ENCODE data around the gene CUEDC1. TPM values are rescaled to one million over a fixed set of nuclear protein-coding genes. Genes with fewer than 3 reads are reported as not detected.

The CUEDC1 gene
- total and polyA plus RNA-seq, 9 of the 15 experiments (the other 6 are each of a cell fraction or from before 2014, with no cell fraction given): 0.20 to 4.1 (median 1.6) TPM; not detected in 1

DNA sequence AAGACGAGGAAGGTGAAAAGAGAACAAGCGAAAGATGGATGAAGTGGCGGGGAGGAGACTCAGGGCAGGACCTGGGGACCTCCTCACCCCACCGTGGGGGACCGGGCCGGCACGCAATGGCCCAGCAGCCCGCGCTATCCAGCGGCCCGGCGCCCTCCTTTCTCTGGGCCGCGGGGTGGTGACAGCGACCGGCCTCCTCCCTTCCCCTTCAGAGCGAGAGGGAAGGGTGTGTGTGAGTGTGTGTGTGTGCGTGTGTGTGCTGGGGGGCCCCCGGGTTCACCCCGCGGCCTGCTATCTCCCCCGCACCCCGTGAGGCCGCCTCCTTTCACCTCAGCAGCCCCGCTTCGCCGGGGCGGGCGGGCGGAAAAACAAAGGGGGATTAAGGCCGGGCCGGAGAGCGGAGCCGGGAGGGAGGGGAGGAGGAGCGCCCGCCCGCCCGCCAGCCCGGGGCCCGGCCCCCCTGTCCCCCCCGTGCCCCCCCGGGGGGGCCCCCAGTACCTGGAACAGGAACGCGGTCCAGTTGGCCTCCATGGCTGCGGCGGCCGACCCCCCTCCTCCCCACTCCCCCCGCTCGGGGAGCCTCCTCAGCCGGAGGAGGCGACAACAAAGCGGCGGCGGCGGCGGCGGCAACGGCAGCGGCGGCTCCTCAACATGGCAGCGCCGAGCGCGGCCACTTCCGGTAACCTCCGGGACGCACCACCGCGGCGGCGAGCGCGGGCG is 32.5 kb upstream of the CUEDC1 start, which contains the start of gene VEZF1 (continued):
- TF ChIP-seq, protein P1, sequence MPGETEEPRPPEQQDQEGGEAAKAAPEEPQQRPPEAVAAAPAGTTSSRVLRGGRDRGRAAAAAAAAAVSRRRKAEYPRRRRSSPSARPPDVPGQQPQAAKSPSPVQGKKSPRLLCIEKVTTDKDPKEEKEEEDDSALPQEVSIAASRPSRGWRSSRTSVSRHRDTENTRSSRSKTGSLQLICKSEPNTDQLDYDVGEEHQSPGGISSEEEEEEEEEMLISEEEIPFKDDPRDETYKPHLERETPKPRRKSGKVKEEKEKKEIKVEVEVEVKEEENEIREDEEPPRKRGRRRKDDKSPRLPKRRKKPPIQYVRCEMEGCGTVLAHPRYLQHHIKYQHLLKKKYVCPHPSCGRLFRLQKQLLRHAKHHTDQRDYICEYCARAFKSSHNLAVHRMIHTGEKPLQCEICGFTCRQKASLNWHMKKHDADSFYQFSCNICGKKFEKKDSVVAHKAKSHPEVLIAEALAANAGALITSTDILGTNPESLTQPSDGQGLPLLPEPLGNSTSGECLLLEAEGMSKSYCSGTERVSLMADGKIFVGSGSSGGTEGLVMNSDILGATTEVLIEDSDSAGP (CRISPR knock-in tag; IDR thresholded peaks at IDR 0.05): no peak
- TF ChIP-seq, protein P2, sequence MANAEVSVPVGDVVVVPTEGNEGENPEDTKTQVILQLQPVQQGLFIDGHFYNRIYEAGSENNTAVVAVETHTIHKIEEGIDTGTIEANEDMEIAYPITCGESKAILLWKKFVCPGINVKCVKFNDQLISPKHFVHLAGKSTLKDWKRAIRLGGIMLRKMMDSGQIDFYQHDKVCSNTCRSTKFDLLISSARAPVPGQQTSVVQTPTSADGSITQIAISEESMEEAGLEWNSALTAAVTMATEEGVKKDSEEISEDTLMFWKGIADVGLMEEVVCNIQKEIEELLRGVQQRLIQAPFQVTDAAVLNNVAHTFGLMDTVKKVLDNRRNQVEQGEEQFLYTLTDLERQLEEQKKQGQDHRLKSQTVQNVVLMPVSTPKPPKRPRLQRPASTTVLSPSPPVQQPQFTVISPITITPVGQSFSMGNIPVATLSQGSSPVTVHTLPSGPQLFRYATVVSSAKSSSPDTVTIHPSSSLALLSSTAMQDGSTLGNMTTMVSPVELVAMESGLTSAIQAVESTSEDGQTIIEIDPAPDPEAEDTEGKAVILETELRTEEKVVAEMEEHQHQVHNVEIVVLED (CRISPR knock-in tag; IDR thresholded peaks at IDR 0.05): peak; percentile 14; the same call in 1 of the 2 replicates
- TF ChIP-seq ZFX (CRISPR knock-in tag; IDR thresholded peaks at IDR 0.05): peak; percentile 85
- TF ChIP-seq, protein P3, sequence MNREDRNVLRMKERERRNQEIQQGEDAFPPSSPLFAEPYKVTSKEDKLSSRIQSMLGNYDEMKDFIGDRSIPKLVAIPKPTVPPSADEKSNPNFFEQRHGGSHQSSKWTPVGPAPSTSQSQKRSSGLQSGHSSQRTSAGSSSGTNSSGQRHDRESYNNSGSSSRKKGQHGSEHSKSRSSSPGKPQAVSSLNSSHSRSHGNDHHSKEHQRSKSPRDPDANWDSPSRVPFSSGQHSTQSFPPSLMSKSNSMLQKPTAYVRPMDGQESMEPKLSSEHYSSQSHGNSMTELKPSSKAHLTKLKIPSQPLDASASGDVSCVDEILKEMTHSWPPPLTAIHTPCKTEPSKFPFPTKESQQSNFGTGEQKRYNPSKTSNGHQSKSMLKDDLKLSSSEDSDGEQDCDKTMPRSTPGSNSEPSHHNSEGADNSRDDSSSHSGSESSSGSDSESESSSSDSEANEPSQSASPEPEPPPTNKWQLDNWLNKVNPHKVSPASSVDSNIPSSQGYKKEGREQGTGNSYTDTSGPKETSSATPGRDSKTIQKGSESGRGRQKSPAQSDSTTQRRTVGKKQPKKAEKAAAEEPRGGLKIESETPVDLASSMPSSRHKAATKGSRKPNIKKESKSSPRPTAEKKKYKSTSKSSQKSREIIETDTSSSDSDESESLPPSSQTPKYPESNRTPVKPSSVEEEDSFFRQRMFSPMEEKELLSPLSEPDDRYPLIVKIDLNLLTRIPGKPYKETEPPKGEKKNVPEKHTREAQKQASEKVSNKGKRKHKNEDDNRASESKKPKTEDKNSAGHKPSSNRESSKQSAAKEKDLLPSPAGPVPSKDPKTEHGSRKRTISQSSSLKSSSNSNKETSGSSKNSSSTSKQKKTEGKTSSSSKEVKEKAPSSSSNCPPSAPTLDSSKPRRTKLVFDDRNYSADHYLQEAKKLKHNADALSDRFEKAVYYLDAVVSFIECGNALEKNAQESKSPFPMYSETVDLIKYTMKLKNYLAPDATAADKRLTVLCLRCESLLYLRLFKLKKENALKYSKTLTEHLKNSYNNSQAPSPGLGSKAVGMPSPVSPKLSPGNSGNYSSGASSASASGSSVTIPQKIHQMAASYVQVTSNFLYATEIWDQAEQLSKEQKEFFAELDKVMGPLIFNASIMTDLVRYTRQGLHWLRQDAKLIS (CRISPR knock-in tag; IDR thresholded peaks at IDR 0.05): peak; percentile 56
- no peak for TF ChIP-seq CEBPG (CRISPR knock-in tag; IDR thresholded peaks at IDR 0.05)
- no peak for TF ChIP-seq CEBPG (tag; conservative IDR thresholded peaks at IDR 0.05 in 1 of 2, IDR thresholded peaks at IDR 0.05 in 1 of 2)
- TF ChIP-seq, protein P4, sequence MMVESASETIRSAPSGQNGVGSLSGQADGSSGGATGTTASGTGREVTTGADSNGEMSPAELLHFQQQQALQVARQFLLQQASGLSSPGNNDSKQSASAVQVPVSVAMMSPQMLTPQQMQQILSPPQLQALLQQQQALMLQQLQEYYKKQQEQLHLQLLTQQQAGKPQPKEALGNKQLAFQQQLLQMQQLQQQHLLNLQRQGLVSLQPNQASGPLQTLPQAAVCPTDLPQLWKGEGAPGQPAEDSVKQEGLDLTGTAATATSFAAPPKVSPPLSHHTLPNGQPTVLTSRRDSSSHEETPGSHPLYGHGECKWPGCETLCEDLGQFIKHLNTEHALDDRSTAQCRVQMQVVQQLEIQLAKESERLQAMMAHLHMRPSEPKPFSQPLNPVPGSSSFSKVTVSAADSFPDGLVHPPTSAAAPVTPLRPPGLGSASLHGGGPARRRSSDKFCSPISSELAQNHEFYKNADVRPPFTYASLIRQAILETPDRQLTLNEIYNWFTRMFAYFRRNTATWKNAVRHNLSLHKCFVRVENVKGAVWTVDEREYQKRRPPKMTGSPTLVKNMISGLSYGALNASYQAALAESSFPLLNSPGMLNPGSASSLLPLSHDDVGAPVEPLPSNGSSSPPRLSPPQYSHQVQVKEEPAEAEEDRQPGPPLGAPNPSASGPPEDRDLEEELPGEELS (CRISPR knock-in tag; IDR thresholded peaks at IDR 0.05; ENCODE audit: borderline replicate concordance): no peak
- TF ChIP-seq DPF2 (IDR thresholded peaks at IDR 0.05): peak; percentile 22; the same call in 1 of the 2 replicates
- TF ChIP-seq PHF8 (IDR thresholded peaks at IDR 0.05; ENCODE audit: borderline replicate concordance, low read length): peak; percentile 57; the same call in 1 of the 2 replicates
